GM19455 (cell line): ENCODE results near the gene TTC28.

Source experiments
- ATAC-seq: cut with Tn5 transposase; IDR thresholded peaks from one replicate; pipeline ENCODE4 v1.9.1; 2021; ENCODE audit not compliant: unreplicated experiment

TTC28 gene

GRCh38 chr22:28297504-28297903 lies 382.1 kb downstream of the TTC28 start:
- no peak for ATAC-seq

- ATAC-seq, result no peak
Measured at GRCh38 chr22:28296452-28296851, 383.2 kb downstream of the TTC28 start.

- no peak for ATAC-seq
Measured at GRCh38 chr22:28283068-28283654, 396.5 kb downstream of the TTC28 start.

- ATAC-seq, result no peak
Measured at GRCh38 chr22:28282405-28283067, 397.1 kb downstream of the TTC28 start.

- no peak for ATAC-seq
Measured at GRCh38 chr22:28279888-28280287, 399.8 kb downstream of the TTC28 start.

- no peak for ATAC-seq
Measured at GRCh38 chr22:28269277-28269676, 410.4 kb downstream of the TTC28 start.

GRCh38 chr22:28268850-28269249 lies 410.8 kb downstream of the TTC28 start:
- no peak for ATAC-seq

- no peak for ATAC-seq
Measured at GRCh38 chr22:28268171-28268570, 411.5 kb downstream of the TTC28 start.

- no peak for ATAC-seq
Measured at GRCh38 chr22:28260619-28261018, 419.0 kb downstream of the TTC28 start.

GRCh38 chr22:28259774-28260312 lies 419.8 kb downstream of the TTC28 start:
- no peak for ATAC-seq

- ATAC-seq, result no peak
Measured at GRCh38 chr22:28254396-28254795, 425.2 kb downstream of the TTC28 start.

GRCh38 chr22:28252539-28252938 lies 427.1 kb downstream of the TTC28 start:
- no peak for ATAC-seq

GRCh38 chr22:28250036-28250695 lies 429.5 kb downstream of the TTC28 start:
- no peak for ATAC-seq

GRCh38 chr22:28249402-28249801 lies 430.2 kb downstream of the TTC28 start:
- no peak for ATAC-seq

- no peak for ATAC-seq
Measured at GRCh38 chr22:28247667-28248363, 431.8 kb downstream of the TTC28 start.

GRCh38 chr22:28247136-28247535 lies 432.5 kb downstream of the TTC28 start:
- ATAC-seq, result no peak

- no peak for ATAC-seq
Measured at GRCh38 chr22:28246397-28246796, 433.2 kb downstream of the TTC28 start.

GRCh38 chr22:28245579-28246224 lies 433.9 kb downstream of the TTC28 start:
- no peak for ATAC-seq

- no peak for ATAC-seq
Measured at GRCh38 chr22:28244757-28245156, 434.9 kb downstream of the TTC28 start.

- no peak for ATAC-seq
Measured at GRCh38 chr22:28243539-28243938, 436.1 kb downstream of the TTC28 start.

GRCh38 chr22:28241656-28242290 lies 437.9 kb downstream of the TTC28 start:
- no peak for ATAC-seq
